Adrenal gland (tissue), 12 donors: ENCODE measurements around the gene ZNF74. TPM values are rescaled to one million over a fixed set of nuclear protein-coding genes. Genes with fewer than 3 reads are reported as not detected.

Source experiments
- DNase-seq, 7 donors: peaks; one replicate each; pipeline ENCODE4 v3.0.0-alpha.2; 2019 to 2020
- H3K27ac ChIP-seq, 5 donors: fragments of 200-600 bp; sonication (generic) in 4 of 5; 1 replicate in 3 of 5; 2 replicates in 2 of 5; pipeline versions ENCODE4 v1.5.1 to v1.8.0; 2016 to 2020; ENCODE audit warnings: mild to moderate bottlenecking in 1 of 5
- H3K27me3 ChIP-seq: fragments of 200-600 bp; 2 replicates; pipeline ENCODE4 v1.8.0; 2021
- H3K36me3 ChIP-seq, 2 donors: fragments of 200-600 bp; replicated peaks in 1 of 2; 1 replicate in 1 of 2; 2 replicates in 1 of 2; pipeline versions ENCODE4 v1.5.1 to v1.8.0; 2018 to 2022
- H3K4me1 ChIP-seq, 2 donors: fragments of 200-600 bp; replicated peaks in 1 of 2; 1 replicate in 1 of 2; 2 replicates in 1 of 2; pipeline versions ENCODE4 v1.5.1 to v1.8.0; 2018 to 2021
- H3K4me3 ChIP-seq, 4 donors: fragments of 200-600 bp; sonication (generic) in 3 of 4; one replicate each; pipeline ENCODE4 v1.5.1; 2016 to 2018
- H3K9me3 ChIP-seq, 3 donors: fragments of 200-600 bp; sonication (generic) in 1 of 3; replicated peaks in 1 of 3; 1 replicate in 2 of 3; 2 replicates in 1 of 3; pipeline versions ENCODE4 v1.5.1 to v1.8.0; 2016 to 2021
- POLR2A ChIP-seq, 2 donors: fragments of 450-650 bp; IDR thresholded peaks; one replicate each; pipeline ENCODE4 v1.6.1; 2017; ENCODE audit warnings: antibody characterized with exemption in 2 of 2, mild to moderate bottlenecking in 2 of 2, moderate library complexity in 1 of 2
- WGBS, 4 donors: extraction: QIAGEN DNeasy Blood & Tissue Kit in 2 of 4; methylation state at CpG; one replicate each; pipeline versions ENCODE4 v1.1.5 to v1.1.7; 2013 to 2017; 5-methylcytosine and 5-hydroxymethylcytosine counted together
- intact Hi-C, 2 donors: fragments of 100-400 bp; cut with DNase I; formaldehyde crosslinking; loops; one replicate each; pipeline versions ENCODE4 v1.14.1 to v1.15.0; 2022 to 2023
- polyA plus RNA-seq, 3 donors: library from polyadenylated mRNA; stranded (reverse); fragments of 200-250 nt in 2 of 3; fragments of 350-450 nt in 1 of 3; fragmentation: Illumina TruSeq in 1 of 3; extraction: RNeasy Lipid Tissue Mini Kit (QIAGEN cat#74804) in 1 of 3; gene quantifications; one replicate each; pipeline ENCODE4 v1.2.3, GENCODE V29; 2013 to 2014
- total RNA-seq, 9 donors: library from RNA; depleted of rRNA in 4 of 9; stranded (reverse); fragments of >200 nt in 4 of 9; fragments of 120-200 nt in 1 of 9; fragmentation: NEBNext Ultra II Directional in 1 of 9; extraction: Animal tissue kit (Norgen Biotek cat#: 25700) in 1 of 9; gene quantifications; one replicate each; pipeline versions ENCODE4 v1.1.0 to v1.2.4, GENCODE V29; 2013 to 2023
- TF ChIP-seq, protein P1 (sequence below), 6 experiments: fragments of 450-650 bp in 4 of 6; fragments of 200-600 bp in 2 of 6; sonication (generic) in 1 of 6; IDR thresholded peaks; 1 replicate in 5 of 6; 2 replicates in 1 of 6; pipeline versions ENCODE4 v1.5.1 to v1.8.0; 2016 to 2021; ENCODE audit warnings: antibody characterized with exemption in 6 of 6, mild to moderate bottlenecking in 2 of 6, moderate library complexity in 1 of 6
- donor health status: healthy with polysubstance abuse.
- donor health status: Bipolar disorder and iron deficiency.
- donor health status: DM: yes; HTN: yes; CAD: no.
- donor health status: DM: no; HTN: no; CAD: no.
- donor health status: DM: no; HTN: no; CAD: no.
- donor health status: DM: yes; HTN: yes; CAD: no.

The ZNF74 gene
- total and polyA plus RNA-seq, 12 donors, result 4.4 to 28.9 (median 9.5) TPM

DNA sequence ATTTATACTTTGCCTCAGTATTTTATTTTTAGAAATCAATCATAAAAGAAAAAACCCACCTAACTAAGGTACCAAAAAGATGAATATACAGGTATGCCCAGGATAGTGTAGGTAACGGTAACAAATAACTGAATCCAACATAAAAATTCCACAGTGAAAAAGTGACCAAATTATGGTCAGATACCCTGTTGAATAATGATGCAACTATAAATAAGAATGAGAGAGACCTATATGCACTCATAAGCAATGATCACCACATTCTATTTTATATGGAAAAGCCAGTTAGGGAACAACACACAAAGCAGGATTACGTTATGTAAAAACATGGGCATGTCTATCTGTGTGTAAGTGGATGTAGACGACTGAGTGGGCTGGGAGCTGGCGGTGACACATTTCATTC is 7.0 kb upstream of the ZNF74 start:
- peak in 1 of 7 donors; percentile 13 for DNase-seq
- Histone ChIP-seq H3K36me3 (no peaks in the 10 kb centered on the region), H3K27me3 (no peaks in the 10 kb centered on the region), H3K4me3 (no peak overlapping the region), H3K4me1 (no peaks in the 10 kb centered on the region), H3K9me3 (no peaks in the 10 kb centered on the region), H3K27ac (no peak overlapping the region)
- 71 to 85% (median 80%) methylated on average over 4 of the region's 4 CpGs for WGBS, 4 donors
- intact Hi-C loops, result no loop called here
- TF ChIP-seq, protein P1, sequence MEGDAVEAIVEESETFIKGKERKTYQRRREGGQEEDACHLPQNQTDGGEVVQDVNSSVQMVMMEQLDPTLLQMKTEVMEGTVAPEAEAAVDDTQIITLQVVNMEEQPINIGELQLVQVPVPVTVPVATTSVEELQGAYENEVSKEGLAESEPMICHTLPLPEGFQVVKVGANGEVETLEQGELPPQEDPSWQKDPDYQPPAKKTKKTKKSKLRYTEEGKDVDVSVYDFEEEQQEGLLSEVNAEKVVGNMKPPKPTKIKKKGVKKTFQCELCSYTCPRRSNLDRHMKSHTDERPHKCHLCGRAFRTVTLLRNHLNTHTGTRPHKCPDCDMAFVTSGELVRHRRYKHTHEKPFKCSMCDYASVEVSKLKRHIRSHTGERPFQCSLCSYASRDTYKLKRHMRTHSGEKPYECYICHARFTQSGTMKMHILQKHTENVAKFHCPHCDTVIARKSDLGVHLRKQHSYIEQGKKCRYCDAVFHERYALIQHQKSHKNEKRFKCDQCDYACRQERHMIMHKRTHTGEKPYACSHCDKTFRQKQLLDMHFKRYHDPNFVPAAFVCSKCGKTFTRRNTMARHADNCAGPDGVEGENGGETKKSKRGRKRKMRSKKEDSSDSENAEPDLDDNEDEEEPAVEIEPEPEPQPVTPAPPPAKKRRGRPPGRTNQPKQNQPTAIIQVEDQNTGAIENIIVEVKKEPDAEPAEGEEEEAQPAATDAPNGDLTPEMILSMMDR (IDR thresholded peaks at IDR 0.05), result no peak
- no peak for TF ChIP-seq POLR2A (IDR thresholded peaks at IDR 0.05)

DNA sequence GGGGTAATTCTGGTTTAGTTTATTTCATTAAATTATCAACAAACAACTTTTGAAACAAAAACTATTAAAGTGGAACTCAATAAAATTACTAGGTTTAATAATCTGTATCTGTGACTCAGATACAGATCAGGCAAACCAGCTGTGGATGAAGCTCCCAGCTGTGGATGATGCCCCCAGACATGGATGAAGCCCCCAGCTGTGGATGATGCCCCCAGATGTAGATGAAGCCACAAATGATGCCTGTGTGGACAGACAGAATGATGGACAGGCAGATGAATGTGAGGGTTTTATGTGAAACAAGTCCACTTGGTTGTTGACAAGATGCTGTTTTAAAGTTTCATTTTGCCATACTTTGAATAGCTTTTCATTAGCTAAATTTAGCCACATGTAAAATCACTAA is 5.8 kb upstream of the ZNF74 start:
- peak in 1 of 7 donors; percentile 7 for DNase-seq
- TF ChIP-seq POLR2A (IDR thresholded peaks at IDR 0.05), result no peak
- TF ChIP-seq, protein P1 (IDR thresholded peaks at IDR 0.05), result no peak
- intact Hi-C loops, result no loop called here
- Histone ChIP-seq H3K27ac (no peak overlapping the region), H3K27me3 (no peaks in the 10 kb centered on the region), H3K36me3 (no peaks in the 10 kb centered on the region), H3K4me1 (no peaks in the 10 kb centered on the region), H3K9me3 (no peaks in the 10 kb centered on the region), H3K4me3 (no peak overlapping the region)

DNA sequence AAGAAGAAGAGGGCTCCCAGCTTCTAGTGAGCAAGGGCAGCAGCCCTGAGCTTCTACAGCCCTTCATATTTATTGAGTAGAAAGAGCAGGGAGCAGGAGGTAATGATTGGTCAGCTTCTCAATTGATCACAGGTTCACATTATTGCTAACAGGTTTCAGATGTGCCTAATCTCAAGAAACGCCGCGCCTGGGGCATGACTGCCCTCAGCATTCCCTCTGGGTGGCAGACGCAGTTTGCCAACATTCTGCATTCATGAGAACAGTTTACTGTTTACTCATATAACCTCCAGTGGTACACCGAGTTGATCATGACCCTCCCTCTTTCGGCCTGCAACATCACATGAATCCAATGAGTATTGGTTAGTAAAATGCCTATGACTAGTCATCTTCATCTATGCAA is 4.7 kb upstream of the ZNF74 start:
- TF ChIP-seq POLR2A (IDR thresholded peaks at IDR 0.05), result no peak
- TF ChIP-seq, protein P1 (IDR thresholded peaks at IDR 0.05), result no peak
- Histone ChIP-seq H3K27me3 (no peaks in the 10 kb centered on the region), H3K9me3 (no peaks in the 10 kb centered on the region), H3K4me1 (peaks cover 0 to 5% of the 10 kb centered on the region in 2 donors), H3K36me3 (no peaks in the 10 kb centered on the region), H3K4me3 (no peak overlapping the region), H3K27ac (no peak overlapping the region)
- DNase-seq, result peak in 1 of 7 donors; percentile 17
- WGBS, 4 donors, result 90 to 93% (median 91%) methylated on average over 6 of the region's 6 CpGs
- intact Hi-C loops, result no loop called here

DNA sequence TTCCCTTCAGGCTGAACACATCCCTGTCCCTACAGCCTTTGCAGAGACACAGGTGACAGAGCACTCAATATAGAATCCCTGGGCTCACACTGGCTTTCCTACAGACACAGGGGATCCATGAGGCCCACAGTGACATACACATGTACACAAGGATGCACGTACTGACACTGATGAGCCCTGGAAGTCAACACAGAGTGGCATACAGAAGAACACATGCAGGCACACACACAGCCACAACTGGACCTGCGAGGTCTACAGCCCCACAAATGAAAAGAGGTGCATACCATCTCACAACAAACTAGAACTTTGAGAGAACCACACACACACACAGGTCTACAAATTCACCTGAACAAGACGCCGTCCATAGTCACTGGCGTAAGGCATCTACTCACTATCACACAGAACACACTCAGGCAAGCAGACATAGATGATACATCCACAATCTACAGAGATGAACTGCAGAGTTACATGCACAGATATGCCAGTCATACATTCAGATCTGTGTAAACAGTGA is 3.5 kb upstream of the ZNF74 start:
- Histone ChIP-seq H3K4me1 (peaks cover 0 to 17% of the 10 kb centered on the region in 2 donors), H3K9me3 (no peaks in the 10 kb centered on the region), H3K4me3 (no peak overlapping the region), H3K36me3 (no peaks in the 10 kb centered on the region), H3K27ac (no peak overlapping the region), H3K27me3 (no peaks in the 10 kb centered on the region)
- 83 to 90% (median 88%) methylated on average over 4 to 5 of the region's 5 CpGs for WGBS, 4 donors
- DNase-seq, result peak in 1 of 7 donors; percentile 37
- intact Hi-C loops, result no loop called here
- TF ChIP-seq, protein P1 (IDR thresholded peaks at IDR 0.05), result no peak
- no peak for TF ChIP-seq POLR2A (IDR thresholded peaks at IDR 0.05)
